ENCODE results near the gene SPTLC1.

SPTLC1 gene

GRCh38 chr9:91992461-91993041 is 122.7 kb downstream of the SPTLC1 start:
- in situ Hi-C loops (cut with MboI; ENCODE audit: low sequenced_read_pairs), result no loop called here

- in situ Hi-C loops (cut with MboI; ENCODE audit: low sequenced_read_pairs), result no loop called here
These were observed 123.4 kb downstream of the SPTLC1 start for GRCh38 chr9:91991721-91992341.

- in situ Hi-C loops (cut with MboI; ENCODE audit: low sequenced_read_pairs), result no loop called here
These were observed 129.0 kb downstream of the SPTLC1 start for GRCh38 chr9:91986248-91986647.

- in situ Hi-C loops (cut with MboI; ENCODE audit: low sequenced_read_pairs), result no loop called here
These were observed 129.5 kb downstream of the SPTLC1 start for GRCh38 chr9:91985692-91986091.

Data from HL-60/S4 (cell line).